ENCODE results near the gene MYT1.

DNA sequence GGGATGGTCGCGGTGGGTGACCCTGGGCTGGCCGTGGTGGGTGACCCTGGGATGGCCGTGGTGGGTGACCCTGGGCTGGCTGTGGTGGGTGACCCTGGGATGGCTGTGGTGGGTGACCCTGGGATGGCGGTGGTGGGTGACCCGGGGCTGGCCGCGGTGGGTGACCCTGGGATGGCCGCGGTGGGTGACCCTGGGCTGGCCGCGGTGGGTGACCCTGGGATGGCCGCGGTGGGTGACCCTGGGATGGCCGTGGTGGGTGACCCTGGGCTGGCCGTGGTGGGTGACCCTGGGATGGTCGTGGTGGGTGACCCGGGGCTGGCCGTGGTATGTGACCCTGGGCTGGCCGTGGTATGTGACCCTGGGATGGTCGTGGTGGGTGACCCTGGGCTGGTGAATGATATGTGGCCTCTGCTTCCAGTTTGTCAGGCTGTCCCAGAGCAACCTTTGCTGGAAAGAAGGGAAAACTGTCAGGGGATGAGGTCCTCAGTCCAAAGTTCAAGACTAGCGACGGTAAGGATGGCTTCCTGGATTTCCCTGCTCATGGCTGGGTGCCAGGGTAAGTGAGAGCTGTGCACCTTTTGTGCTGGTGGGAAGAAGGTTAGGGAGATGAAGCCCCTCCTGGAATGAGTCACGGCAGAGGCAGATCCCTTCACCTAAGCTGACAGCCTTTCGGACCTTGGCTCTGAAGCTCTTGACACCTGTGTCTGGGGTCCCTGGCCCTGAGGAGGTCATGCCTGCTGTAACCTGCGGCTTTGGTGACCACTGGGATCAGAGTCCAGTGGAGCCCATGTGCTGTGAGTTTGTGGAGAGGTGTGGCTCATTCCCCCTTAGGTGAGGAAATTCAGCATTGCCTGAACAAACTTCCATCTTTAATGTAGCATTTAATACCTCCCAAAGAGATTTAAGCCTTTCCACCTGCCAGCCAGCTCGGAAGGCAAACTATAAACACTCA is 72.2 kb downstream of the MYT1 start:
- TF ChIP-seq POLR2A (IDR thresholded peaks at IDR 0.05; ENCODE audit: low read length) (no peak), GATA1 (IDR thresholded peaks at IDR 0.05; ENCODE audit: low read depth, low read length) (no peak)

Data from erythroblast (primary cell).